C4-2B (cell line): ENCODE results near the gene ZFP1.
"Not testable (repeated sequence)": the region's sequence is repeated elsewhere in the genome, so short reads cannot be mapped to it uniquely, and the experiment has no call there.

Source experiments
- H3K27ac ChIP-seq: fragments of 450-650 bp; 2 replicates; pipeline ENCODE4 v1.5.1; 2017
- CTCF ChIP-seq: fragments of 450-650 bp; conservative IDR thresholded peaks from 2 replicates; pipeline ENCODE4 v1.5.1; 2017; ENCODE audit warnings: mild to moderate bottlenecking
- ZFX ChIP-seq: fragments of 450-650 bp; IDR thresholded peaks from 2 replicates; pipeline ENCODE4 v1.6.1; 2017

The ZFP1 gene

GRCh38 chr16:75198135-75198600 lies 49.8 kb downstream of the ZFP1 start:
- no peak overlapping the region for H3K27ac ChIP-seq
- TF ChIP-seq ZFX = no peak

GRCh38 chr16:75202069-75202590 lies 53.8 kb downstream of the ZFP1 start:
- H3K27ac ChIP-seq = no peak overlapping the region
- TF ChIP-seq CTCF (no peak), ZFX (no peak)

- no peak overlapping the region for H3K27ac ChIP-seq
- no peak for TF ChIP-seq ZFX
Measured at GRCh38 chr16:75203096-75203495, 54.8 kb downstream of the ZFP1 start.

- H3K27ac ChIP-seq = no peak overlapping the region
- TF ChIP-seq ZFX = no peak
- no peak for TF ChIP-seq CTCF
Measured at GRCh38 chr16:75203667-75204409, 55.5 kb downstream of the ZFP1 start.

GRCh38 chr16:75204410-75204758 lies 56.1 kb downstream of the ZFP1 start:
- TF ChIP-seq CTCF (no peak), ZFX (no peak)
- no peak overlapping the region for H3K27ac ChIP-seq

- not testable (repeated sequence) for H3K27ac ChIP-seq
Measured at GRCh38 chr16:75204905-75205304, 56.6 kb downstream of the ZFP1 start.

GRCh38 chr16:75205438-75205837 lies 57.1 kb downstream of the ZFP1 start:
- not testable (repeated sequence) for H3K27ac ChIP-seq

GRCh38 chr16:75205961-75206748 lies 57.8 kb downstream of the ZFP1 start:
- not testable (repeated sequence) for H3K27ac ChIP-seq

- no peak within 1 kb of the TSS for H3K27ac ChIP-seq
- TF ChIP-seq ZFX (no peak), CTCF (no peak)
Measured at GRCh38 chr16:75206749-75207451, 58.6 kb downstream of the ZFP1 start, which contains the start of gene CTRB2. Gene CTRB2, minus strand, starts transcription at chr16:75207161. Its CDS starts 20 bp downstream, at chr16:75207141.

- no peak for TF ChIP-seq ZFX
- TF ChIP-seq CTCF = no peak
- no peak overlapping the region for H3K27ac ChIP-seq
Measured at GRCh38 chr16:75207831-75208230, 59.5 kb downstream of the ZFP1 start.
